WTC11 (cell line): ENCODE measurements around the gene AQP3. TPM values are rescaled to one million over a fixed set of nuclear protein-coding genes. Genes with fewer than 3 reads are reported as not detected.
"Not testable (repeated sequence)": the region's sequence is repeated elsewhere in the genome, so short reads cannot be mapped to it uniquely, and the experiment has no call there.

Experiments used
- ATAC-seq: fragments of 200-7000 bp; cut with Tn5 transposase; 2 replicates; pipeline ENCODE4 v1.10.0; 2021; ENCODE audit warnings: mild to moderate bottlenecking, moderate library complexity
- Bru-seq: library from RNA; stranded (reverse); fragments of 400-500 nt; gene quantifications from one replicate; lab custom pipeline; 2021; lab: Mats Ljungman, UMichigan
- CTCF ChIA-PET: fragments of 300-600 bp; sonication (Branson Sonifier 250); formaldehyde crosslinking; loops from one replicate; lab custom pipeline; 2021; ENCODE audit warnings: antibody characterized with exemption; lab: Charles Lee
- POLR2A ChIA-PET: fragments of 350-600 bp; sonication (Branson Sonifier 250); formaldehyde crosslinking; loops from one replicate; lab custom pipeline; 2021; ENCODE audit warnings: antibody characterized with exemption; lab: Charles Lee
- DNase-seq: peaks from one replicate; pipeline ENCODE4 v3.0.0; 2021; ENCODE audit warnings: low spot score
- H3K27ac Mint-ChIP-seq: 2 replicates; pipeline ENCODE4 v1.8.0; 2021; ENCODE audit warnings: mixed read lengths
- H3K27me3 Mint-ChIP-seq: 2 replicates; pipeline ENCODE4 v1.8.0; 2021; ENCODE audit warnings: low read depth, mild to moderate bottlenecking, moderate library complexity, mixed read lengths
- H3K36me3 Mint-ChIP-seq: 2 replicates; pipeline ENCODE4 v1.8.0; 2021; ENCODE audit warnings: mixed read lengths
- H3K4me1 Mint-ChIP-seq: 2 replicates; pipeline ENCODE4 v1.8.0; 2022; ENCODE audit warnings: mixed read lengths
- H3K4me3 Mint-ChIP-seq: 2 replicates; pipeline ENCODE4 v1.8.0; 2021; ENCODE audit warnings: mild to moderate bottlenecking, moderate library complexity, mixed read lengths
- H3K9me3 Mint-ChIP-seq: 2 replicates; pipeline ENCODE4 v1.8.0; 2021; ENCODE audit warnings: mixed read lengths
- ETV6 ChIP-seq: sonication (generic); formaldehyde crosslinking; IDR thresholded peaks from 2 replicates; pipeline ENCODE4 v1.8.1; 2022; ENCODE audit warnings: mild to moderate bottlenecking, missing genetic modification reagents
- FOXJ3 ChIP-seq: sonication (generic); formaldehyde crosslinking; IDR thresholded peaks from 2 replicates; pipeline ENCODE4 v1.9.0; 2021; ENCODE audit warnings: missing genetic modification reagents, mild to moderate bottlenecking, borderline replicate concordance
- FOXP4 ChIP-seq: sonication (generic); formaldehyde crosslinking; IDR thresholded peaks from 2 replicates; pipeline ENCODE4 v1.8.0; 2022; ENCODE audit warnings: mild to moderate bottlenecking, missing genetic modification reagents
- GRHL2 ChIP-seq: fragments of 250-450 bp; sonication (Bioruptor Pico); IDR thresholded peaks from 2 replicates; pipeline ENCODE4 v1.8.0; 2022; ENCODE audit warnings: mild to moderate bottlenecking, moderate library complexity; ENCODE audit not compliant: insufficient replicate concordance, severe bottlenecking
- JAZF1 ChIP-seq: fragments of 250-450 bp; sonication (Bioruptor Pico); IDR thresholded peaks from 2 replicates; pipeline ENCODE4 v1.9.0; 2021; ENCODE audit warnings: moderate library complexity, mild to moderate bottlenecking, inconsistent platforms
- MAX ChIP-seq: sonication (generic); formaldehyde crosslinking; IDR thresholded peaks from 2 replicates; pipeline ENCODE4 v1.8.0; 2022; ENCODE audit warnings: mild to moderate bottlenecking, missing genetic modification reagents
- SP1 ChIP-seq: sonication (generic); formaldehyde crosslinking; conservative IDR thresholded peaks from 2 replicates; pipeline ENCODE4 v1.8.1; 2022; ENCODE audit warnings: missing genetic modification reagents
- TP53 ChIP-seq: sonication (generic); formaldehyde crosslinking; IDR thresholded peaks from 2 replicates; pipeline ENCODE4 v1.8.1; 2023; ENCODE audit warnings: mild to moderate bottlenecking, missing genetic modification reagents
- USF2 ChIP-seq: sonication (generic); formaldehyde crosslinking; IDR thresholded peaks from 2 replicates; pipeline ENCODE4 v1.8.1; 2023; ENCODE audit warnings: mild to moderate bottlenecking, missing genetic modification reagents, moderate library complexity
- ZNF138 ChIP-seq: sonication (generic); formaldehyde crosslinking; conservative IDR thresholded peaks from 2 replicates; pipeline ENCODE4 v1.8.1; 2022; ENCODE audit warnings: mild to moderate bottlenecking, moderate library complexity, missing genetic modification reagents
- long read RNA-seq, 3 experiments: library from RNA in 1 of 3; library from capped mRNA in 1 of 3; library from polyadenylated mRNA in 1 of 3; unstranded in 2 of 3; stranded (forward) in 1 of 3; transcript quantifications; one replicate each; pipeline ENCODE4 v2.0.0, GENCODE V29; 2021
- total RNA-seq: library from RNA; stranded (reverse); gene quantifications from 3 replicates; pipeline ENCODE4 v1.2.3, GENCODE V29; 2021
- TF ChIP-seq, protein P1 (sequence below): sonication (generic); formaldehyde crosslinking; IDR thresholded peaks from 2 replicates; pipeline ENCODE4 v1.8.1; 2023; ENCODE audit warnings: mild to moderate bottlenecking, moderate library complexity, missing genetic modification reagents
- TF ChIP-seq, protein P2 (sequence below): sonication (generic); formaldehyde crosslinking; IDR thresholded peaks from 2 replicates; pipeline ENCODE4 v1.8.1; 2023; ENCODE audit warnings: mild to moderate bottlenecking, missing genetic modification reagents
- TF ChIP-seq, protein P3 (sequence below): sonication (generic); formaldehyde crosslinking; IDR thresholded peaks from 2 replicates; pipeline ENCODE4 v1.8.0; 2023; ENCODE audit warnings: missing genetic modification reagents, mild to moderate bottlenecking, borderline replicate concordance

Gene AQP3
- total RNA-seq (3.0 to 3.6 TPM (median 3.5 TPM) in 3 replicates), Bru-seq, nascent RNA (percentile 6 among the genes with signal in this experiment)
- long read RNA-seq, experiment 1, transcript AQP3-201 (6 exons, 1,871 nt), result major isoform, 8 of 9 reads
- long read RNA-seq, experiment 1, partial matches to known transcripts, result 1 of 9 reads
- long read RNA-seq, experiment 1, other reads (novel, unspliced or antisense), result 0 of 9 reads
- long read RNA-seq, experiment 2, partial matches to known transcripts, result 1 of 7 reads
- long read RNA-seq, experiment 2, other reads (novel, unspliced or antisense), result 2 of 7 reads
- long read RNA-seq, experiment 3, transcript AQP3-201 (6 exons, 1,871 nt), result major isoform, 7 of 7 reads
- long read RNA-seq, experiment 3, partial matches to known transcripts, result 0 of 7 reads
- long read RNA-seq, experiment 3, other reads (novel, unspliced or antisense), result 0 of 7 reads

- CTCF ChIA-PET, result interaction anchor here (0.6 to 3.4 kb wide), 23 partner anchors 10 to 291 kb away, joined by 3 to 44 read pairs (median 5); partner anchors contain the start of genes NFX1 and NOL6
- POLR2A ChIA-PET, result interaction anchor here (0.6 to 1.8 kb wide), 4 partner anchors 9 to 77 kb away, joined by 3 to 5 read pairs (median 4); partner anchors contain the start of gene ANKRD18B
- H3K4me3 Mint-ChIP-seq, result peak within 1 kb of the TSS; percentile 80
- TF ChIP-seq ETV6 (CRISPR knock-in tag) (peak; percentile 27; the same call in 1 of the 2 replicates), TP53 (CRISPR knock-in tag) (no peak), MAX (CRISPR knock-in tag) (0 out of 2 replicates have a peak, but pooled peaks have one; percentile 46), GRHL2 (no peak), SP1 (CRISPR knock-in tag) (peak; percentile 61; the same call in 1 of the 2 replicates), FOXJ3 (no peak), FOXP4 (CRISPR knock-in tag) (peak; percentile 57; the same call in 1 of the 2 replicates), USF2 (no peak), ZNF138 (CRISPR knock-in tag) (0 out of 2 replicates have a peak, but pooled peaks have one; percentile 21), JAZF1 (CRISPR knock-in tag) (no peak)
- TF ChIP-seq, protein P1, sequence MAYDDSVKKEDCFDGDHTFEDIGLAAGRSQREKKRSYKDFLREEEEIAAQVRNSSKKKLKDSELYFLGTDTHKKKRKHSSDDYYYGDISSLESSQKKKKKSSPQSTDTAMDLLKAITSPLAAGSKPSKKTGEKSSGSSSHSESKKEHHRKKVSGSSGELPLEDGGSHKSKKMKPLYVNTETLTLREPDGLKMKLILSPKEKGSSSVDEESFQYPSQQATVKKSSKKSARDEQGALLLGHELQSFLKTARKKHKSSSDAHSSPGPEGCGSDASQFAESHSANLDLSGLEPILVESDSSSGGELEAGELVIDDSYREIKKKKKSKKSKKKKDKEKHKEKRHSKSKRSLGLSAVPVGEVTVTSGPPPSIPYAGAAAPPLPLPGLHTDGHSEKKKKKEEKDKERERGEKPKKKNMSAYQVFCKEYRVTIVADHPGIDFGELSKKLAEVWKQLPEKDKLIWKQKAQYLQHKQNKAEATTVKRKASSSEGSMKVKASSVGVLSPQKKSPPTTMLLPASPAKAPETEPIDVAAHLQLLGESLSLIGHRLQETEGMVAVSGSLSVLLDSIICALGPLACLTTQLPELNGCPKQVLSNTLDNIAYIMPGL (CRISPR knock-in tag), result peak; percentile 73; the same call in 1 of the 2 replicates
- TF ChIP-seq, protein P2, sequence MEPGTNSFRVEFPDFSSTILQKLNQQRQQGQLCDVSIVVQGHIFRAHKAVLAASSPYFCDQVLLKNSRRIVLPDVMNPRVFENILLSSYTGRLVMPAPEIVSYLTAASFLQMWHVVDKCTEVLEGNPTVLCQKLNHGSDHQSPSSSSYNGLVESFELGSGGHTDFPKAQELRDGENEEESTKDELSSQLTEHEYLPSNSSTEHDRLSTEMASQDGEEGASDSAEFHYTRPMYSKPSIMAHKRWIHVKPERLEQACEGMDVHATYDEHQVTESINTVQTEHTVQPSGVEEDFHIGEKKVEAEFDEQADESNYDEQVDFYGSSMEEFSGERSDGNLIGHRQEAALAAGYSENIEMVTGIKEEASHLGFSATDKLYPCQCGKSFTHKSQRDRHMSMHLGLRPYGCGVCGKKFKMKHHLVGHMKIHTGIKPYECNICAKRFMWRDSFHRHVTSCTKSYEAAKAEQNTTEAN, result 0 out of 2 replicates have a peak, but pooled peaks have one; percentile 34
- TF ChIP-seq, protein P3, sequence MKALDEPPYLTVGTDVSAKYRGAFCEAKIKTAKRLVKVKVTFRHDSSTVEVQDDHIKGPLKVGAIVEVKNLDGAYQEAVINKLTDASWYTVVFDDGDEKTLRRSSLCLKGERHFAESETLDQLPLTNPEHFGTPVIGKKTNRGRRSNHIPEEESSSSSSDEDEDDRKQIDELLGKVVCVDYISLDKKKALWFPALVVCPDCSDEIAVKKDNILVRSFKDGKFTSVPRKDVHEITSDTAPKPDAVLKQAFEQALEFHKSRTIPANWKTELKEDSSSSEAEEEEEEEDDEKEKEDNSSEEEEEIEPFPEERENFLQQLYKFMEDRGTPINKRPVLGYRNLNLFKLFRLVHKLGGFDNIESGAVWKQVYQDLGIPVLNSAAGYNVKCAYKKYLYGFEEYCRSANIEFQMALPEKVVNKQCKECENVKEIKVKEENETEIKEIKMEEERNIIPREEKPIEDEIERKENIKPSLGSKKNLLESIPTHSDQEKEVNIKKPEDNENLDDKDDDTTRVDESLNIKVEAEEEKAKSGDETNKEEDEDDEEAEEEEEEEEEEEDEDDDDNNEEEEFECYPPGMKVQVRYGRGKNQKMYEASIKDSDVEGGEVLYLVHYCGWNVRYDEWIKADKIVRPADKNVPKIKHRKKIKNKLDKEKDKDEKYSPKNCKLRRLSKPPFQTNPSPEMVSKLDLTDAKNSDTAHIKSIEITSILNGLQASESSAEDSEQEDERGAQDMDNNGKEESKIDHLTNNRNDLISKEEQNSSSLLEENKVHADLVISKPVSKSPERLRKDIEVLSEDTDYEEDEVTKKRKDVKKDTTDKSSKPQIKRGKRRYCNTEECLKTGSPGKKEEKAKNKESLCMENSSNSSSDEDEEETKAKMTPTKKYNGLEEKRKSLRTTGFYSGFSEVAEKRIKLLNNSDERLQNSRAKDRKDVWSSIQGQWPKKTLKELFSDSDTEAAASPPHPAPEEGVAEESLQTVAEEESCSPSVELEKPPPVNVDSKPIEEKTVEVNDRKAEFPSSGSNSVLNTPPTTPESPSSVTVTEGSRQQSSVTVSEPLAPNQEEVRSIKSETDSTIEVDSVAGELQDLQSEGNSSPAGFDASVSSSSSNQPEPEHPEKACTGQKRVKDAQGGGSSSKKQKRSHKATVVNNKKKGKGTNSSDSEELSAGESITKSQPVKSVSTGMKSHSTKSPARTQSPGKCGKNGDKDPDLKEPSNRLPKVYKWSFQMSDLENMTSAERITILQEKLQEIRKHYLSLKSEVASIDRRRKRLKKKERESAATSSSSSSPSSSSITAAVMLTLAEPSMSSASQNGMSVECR (CRISPR knock-in tag), result peak; percentile 26; the same call in 1 of the 2 replicates
- TF ChIP-seq, all 79 proteins: peak for 8
- peaks cover 35% of the 10 kb centered on the region for H3K4me1 Mint-ChIP-seq
- H3K27me3 Mint-ChIP-seq, result peaks cover 28% of the 10 kb centered on the region
- H3K9me3 Mint-ChIP-seq, result no peaks in the 10 kb centered on the region
- H3K36me3 Mint-ChIP-seq, result no peaks in the 10 kb centered on the region
- ATAC-seq (peak; percentile 81), DNase-seq (peak; percentile 86)
- H3K27ac Mint-ChIP-seq, result no peak within 1 kb of the TSS
Observed at GRCh38 chr9:33446946-33447798, at the start of gene AQP3. AQP3 (minus strand) TSS chr9:33447593; CDS start chr9:33447530, 63 bp downstream.

GRCh38 chr9:33493819-33494218, 46.4 kb upstream of the AQP3 start:
- H3K27ac Mint-ChIP-seq, DNase-seq, H3K27me3 Mint-ChIP-seq, H3K4me1 Mint-ChIP-seq, ATAC-seq, H3K36me3 Mint-ChIP-seq, POLR2A ChIA-PET, H3K9me3 Mint-ChIP-seq, CTCF ChIA-PET, H3K4me3 Mint-ChIP-seq: not testable (repeated sequence)
